Measurements from ENCODE around the gene PARD3B.

The PARD3B gene

DNA sequence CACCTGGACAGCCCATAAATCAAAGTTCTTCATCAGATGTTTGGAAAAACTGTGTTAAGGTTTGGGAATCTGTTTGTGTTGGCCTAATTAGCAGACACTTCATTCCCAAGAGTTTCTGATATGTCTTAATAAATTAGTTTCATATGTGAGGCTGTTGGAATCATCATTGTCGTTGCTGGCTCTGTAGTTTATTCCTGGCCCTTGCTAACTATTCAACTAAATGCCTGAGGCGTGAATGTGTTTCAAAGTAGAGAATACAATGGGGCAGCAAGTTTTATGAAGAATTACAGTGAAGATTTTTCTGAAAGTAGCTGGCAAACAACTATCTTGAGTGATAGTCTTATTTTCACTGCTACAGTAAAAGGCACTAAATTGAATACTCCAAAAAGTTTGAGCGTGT, 141.1 kb downstream of the PARD3B start:
- H3K9me3 ChIP-seq (ENCODE audit: control insufficient read depth, low read depth, low read length) = no peaks in the 10 kb centered on the region
- no peaks in the 10 kb centered on the region for H3K36me3 ChIP-seq (ENCODE audit: control insufficient read depth, low read depth, low read length)
- H3K27ac ChIP-seq (ENCODE audit: low read length) = no peak overlapping the region
- H3K4me3 ChIP-seq (ENCODE audit: low read length) = no peak overlapping the region
- no peaks in the 10 kb centered on the region for H3K27me3 ChIP-seq (ENCODE audit: control insufficient read depth, insufficient read depth, low read length)
- H3K9ac ChIP-seq (ENCODE audit: low read length) = no peak overlapping the region
- H3K4me1 ChIP-seq (ENCODE audit: control insufficient read depth, low read depth, low read length) = no peaks in the 10 kb centered on the region

DNA sequence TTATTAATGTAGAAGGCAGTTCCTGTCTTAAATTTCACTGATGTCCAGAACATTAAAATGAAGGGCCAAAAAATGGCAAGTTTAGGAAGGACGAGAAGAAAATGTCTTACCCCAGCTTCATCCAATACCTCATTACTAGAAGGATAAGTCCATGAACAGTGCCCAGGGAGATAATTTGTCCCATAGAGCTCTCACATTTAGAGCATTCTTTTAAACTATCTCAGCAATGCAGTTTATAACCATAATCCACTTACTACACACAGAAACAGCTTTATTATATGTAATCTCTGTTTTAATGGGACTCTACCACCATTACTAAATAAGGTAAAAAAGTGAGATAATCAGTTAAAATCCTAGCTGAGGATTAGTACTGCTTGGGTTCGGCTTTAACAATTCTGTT, 142.5 kb downstream of the PARD3B start:
- Histone ChIP-seq H3K36me3 (ENCODE audit: control insufficient read depth, low read depth, low read length) (no peaks in the 10 kb centered on the region), H3K9me3 (ENCODE audit: control insufficient read depth, low read depth, low read length) (no peaks in the 10 kb centered on the region), H3K9ac (ENCODE audit: low read length) (no peak overlapping the region), H3K4me1 (ENCODE audit: control insufficient read depth, low read depth, low read length) (no peaks in the 10 kb centered on the region), H3K27ac (ENCODE audit: low read length) (no peak overlapping the region), H3K4me3 (ENCODE audit: low read length) (no peak overlapping the region), H3K27me3 (ENCODE audit: control insufficient read depth, insufficient read depth, low read length) (no peaks in the 10 kb centered on the region)

DNA sequence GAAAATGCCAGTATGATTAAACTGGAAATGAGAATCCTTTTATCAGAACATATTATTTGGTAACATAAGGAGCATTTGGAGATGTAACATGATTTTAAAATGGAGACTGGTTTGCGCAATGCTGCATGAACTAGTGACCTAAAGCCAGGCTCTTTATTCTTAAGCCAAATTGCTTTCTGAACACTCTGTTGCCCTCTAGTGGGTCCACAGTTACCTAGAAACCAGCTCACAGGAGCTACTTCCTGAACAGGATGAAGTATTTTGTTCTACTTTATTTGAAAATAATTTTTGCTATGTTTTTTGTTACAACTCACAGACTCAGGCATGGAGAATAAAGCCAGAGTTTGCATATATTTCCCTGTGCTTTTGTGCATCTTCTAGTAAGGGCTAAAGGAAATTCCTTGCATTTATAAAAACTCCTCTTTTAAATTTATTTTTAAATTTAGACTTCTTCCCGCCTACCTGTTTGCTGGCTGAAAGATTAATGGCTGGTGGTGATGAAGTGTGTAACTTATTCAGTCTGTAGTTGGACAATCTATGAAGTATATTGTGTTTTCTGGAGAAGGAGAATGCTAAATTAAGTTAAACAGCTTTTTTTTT, 146.7 kb downstream of the PARD3B start:
- Histone ChIP-seq H3K27me3 (ENCODE audit: control insufficient read depth, insufficient read depth, low read length) (no peaks in the 10 kb centered on the region), H3K4me1 (ENCODE audit: control insufficient read depth, low read depth, low read length) (no peaks in the 10 kb centered on the region), H3K36me3 (ENCODE audit: control insufficient read depth, low read depth, low read length) (no peaks in the 10 kb centered on the region), H3K27ac (ENCODE audit: low read length) (no peak overlapping the region), H3K4me3 (ENCODE audit: low read length) (no peak overlapping the region), H3K9me3 (ENCODE audit: control insufficient read depth, low read depth, low read length) (no peaks in the 10 kb centered on the region), H3K9ac (ENCODE audit: low read length) (no peak overlapping the region)

DNA sequence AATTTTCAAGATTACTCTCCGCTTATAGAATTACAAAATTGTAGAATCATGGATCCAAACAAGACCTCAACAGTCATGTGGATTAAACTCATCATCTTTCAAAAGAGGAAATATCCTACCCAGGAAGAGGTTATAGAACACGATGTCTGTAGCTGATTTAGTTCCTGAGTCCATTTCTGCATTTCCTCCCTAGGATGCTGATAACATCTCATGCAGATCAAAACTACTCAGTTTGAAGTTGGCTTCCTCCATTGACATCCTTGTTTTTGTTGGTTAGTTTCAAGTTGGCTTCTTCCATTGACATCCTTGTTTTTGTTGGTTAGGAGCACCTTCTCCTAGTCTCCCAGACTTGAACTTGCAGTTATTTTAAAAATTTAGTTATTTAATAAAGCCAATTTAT, 147.5 kb downstream of the PARD3B start:
- Histone ChIP-seq H3K36me3 (ENCODE audit: control insufficient read depth, low read depth, low read length) (no peaks in the 10 kb centered on the region), H3K4me3 (ENCODE audit: low read length) (no peak overlapping the region), H3K9ac (ENCODE audit: low read length) (no peak overlapping the region), H3K9me3 (ENCODE audit: control insufficient read depth, low read depth, low read length) (no peaks in the 10 kb centered on the region), H3K4me1 (ENCODE audit: control insufficient read depth, low read depth, low read length) (no peaks in the 10 kb centered on the region), H3K27ac (ENCODE audit: low read length) (no peak overlapping the region), H3K27me3 (ENCODE audit: control insufficient read depth, insufficient read depth, low read length) (no peaks in the 10 kb centered on the region)

DNA sequence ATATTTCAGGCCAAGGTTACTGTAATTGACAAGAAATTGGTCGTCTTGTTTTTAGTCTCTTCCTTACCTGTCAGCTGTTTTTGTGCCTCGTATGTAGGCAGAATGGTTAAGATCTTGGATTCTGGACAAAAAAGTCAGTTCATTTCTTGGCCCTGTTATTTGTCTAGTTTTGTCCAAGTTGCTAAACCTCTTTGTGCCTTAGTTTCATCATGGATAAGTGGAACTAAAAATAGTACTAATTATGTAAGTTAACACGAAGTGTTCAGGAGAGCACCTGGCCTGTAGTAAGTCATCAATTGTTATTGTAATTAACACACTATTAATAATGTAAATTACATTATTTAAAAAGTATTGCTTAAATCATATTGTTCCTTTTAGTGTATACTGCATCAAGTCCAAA, 148.0 kb downstream of the PARD3B start:
- Histone ChIP-seq H3K4me3 (ENCODE audit: low read length) (no peak overlapping the region), H3K9me3 (ENCODE audit: control insufficient read depth, low read depth, low read length) (no peaks in the 10 kb centered on the region), H3K4me1 (ENCODE audit: control insufficient read depth, low read depth, low read length) (no peaks in the 10 kb centered on the region), H3K27ac (ENCODE audit: low read length) (no peak overlapping the region), H3K9ac (ENCODE audit: low read length) (no peak overlapping the region), H3K27me3 (ENCODE audit: control insufficient read depth, insufficient read depth, low read length) (no peaks in the 10 kb centered on the region), H3K36me3 (ENCODE audit: control insufficient read depth, low read depth, low read length) (no peaks in the 10 kb centered on the region)

DNA sequence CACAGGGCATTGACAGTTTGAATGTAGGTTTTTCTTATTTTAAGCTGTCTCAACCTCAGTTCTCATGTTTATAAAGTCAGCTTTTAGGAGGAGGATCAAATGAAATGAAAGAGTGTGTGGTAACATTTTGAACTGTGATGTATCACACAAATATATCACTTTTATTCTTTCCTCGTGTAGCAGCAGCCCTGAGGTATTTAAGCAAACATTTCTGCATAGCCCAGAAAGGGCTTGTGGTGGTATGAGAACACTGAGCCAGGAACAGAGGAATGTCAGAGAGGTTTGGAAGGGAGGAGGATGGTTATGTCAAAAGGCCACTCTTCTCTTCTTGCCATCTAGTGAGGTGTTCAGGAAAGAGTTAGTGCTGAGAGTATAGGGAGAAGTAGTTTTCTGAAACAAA, 150.2 kb downstream of the PARD3B start:
- H3K27me3 ChIP-seq (ENCODE audit: control insufficient read depth, insufficient read depth, low read length) = no peaks in the 10 kb centered on the region
- no peaks in the 10 kb centered on the region for H3K4me1 ChIP-seq (ENCODE audit: control insufficient read depth, low read depth, low read length)
- no peaks in the 10 kb centered on the region for H3K9me3 ChIP-seq (ENCODE audit: control insufficient read depth, low read depth, low read length)
- no peak overlapping the region for H3K4me3 ChIP-seq (ENCODE audit: low read length)
- H3K36me3 ChIP-seq (ENCODE audit: control insufficient read depth, low read depth, low read length) = no peaks in the 10 kb centered on the region
- H3K9ac ChIP-seq (ENCODE audit: low read length) = no peak overlapping the region
- no peak overlapping the region for H3K27ac ChIP-seq (ENCODE audit: low read length)

DNA sequence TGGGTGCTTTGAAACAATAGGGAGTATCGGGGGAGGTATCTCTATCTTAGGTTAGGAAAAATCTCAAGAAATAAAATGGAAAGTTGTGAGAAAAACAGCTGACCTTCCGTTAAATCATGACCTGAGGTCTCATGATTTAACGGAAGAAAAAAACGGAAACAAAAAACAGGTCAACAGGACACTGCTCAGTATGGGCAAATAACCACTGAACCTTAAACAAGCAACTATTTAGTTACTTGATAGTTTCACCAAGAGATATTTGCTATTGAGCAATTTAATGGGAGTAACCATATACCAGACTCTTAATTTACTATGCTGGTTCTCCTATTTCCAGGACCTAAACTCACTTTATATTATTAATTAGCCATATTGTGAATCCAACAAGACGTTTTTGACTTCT, 150.8 kb downstream of the PARD3B start:
- no peaks in the 10 kb centered on the region for H3K27me3 ChIP-seq (ENCODE audit: control insufficient read depth, insufficient read depth, low read length)
- H3K4me3 ChIP-seq (ENCODE audit: low read length) = no peak overlapping the region
- no peak overlapping the region for H3K27ac ChIP-seq (ENCODE audit: low read length)
- H3K9ac ChIP-seq (ENCODE audit: low read length) = no peak overlapping the region
- no peaks in the 10 kb centered on the region for H3K4me1 ChIP-seq (ENCODE audit: control insufficient read depth, low read depth, low read length)
- H3K9me3 ChIP-seq (ENCODE audit: control insufficient read depth, low read depth, low read length) = no peaks in the 10 kb centered on the region
- no peaks in the 10 kb centered on the region for H3K36me3 ChIP-seq (ENCODE audit: control insufficient read depth, low read depth, low read length)

DNA sequence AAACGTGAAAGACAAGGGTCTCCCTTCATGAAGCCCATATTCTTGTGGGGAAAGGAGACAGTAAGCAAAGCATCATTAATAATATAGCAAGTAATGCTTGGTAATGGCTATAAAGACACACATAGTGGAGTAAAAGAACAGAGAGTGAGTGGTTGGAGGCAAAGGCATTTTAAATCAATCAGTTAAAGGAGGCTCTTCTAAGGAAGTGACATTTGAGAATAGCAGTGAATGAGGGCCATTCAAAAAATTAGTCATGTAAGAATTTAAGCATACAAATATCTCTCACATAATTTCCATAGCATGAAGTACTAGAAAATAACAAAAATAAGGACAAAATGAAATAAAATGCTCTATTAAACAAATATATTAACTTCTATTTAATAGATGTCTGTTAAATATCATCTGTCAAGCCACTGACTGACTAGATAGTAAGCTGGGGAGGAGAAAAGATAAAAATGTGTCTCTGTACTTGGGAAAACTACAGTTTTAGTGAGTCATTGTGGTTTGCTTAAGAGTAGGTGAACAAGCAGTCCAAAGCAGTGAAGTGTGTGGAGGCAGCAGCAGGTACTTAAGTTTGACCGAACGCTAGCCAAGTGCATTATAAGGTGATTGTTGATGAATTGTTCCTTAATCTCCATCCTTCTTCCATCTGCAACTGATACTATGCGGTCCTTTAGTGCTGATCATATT, 160.1 kb downstream of the PARD3B start:
- Histone ChIP-seq H3K36me3 (ENCODE audit: control insufficient read depth, low read depth, low read length) (no peaks in the 10 kb centered on the region), H3K27ac (ENCODE audit: low read length) (no peak overlapping the region), H3K4me1 (ENCODE audit: control insufficient read depth, low read depth, low read length) (no peaks in the 10 kb centered on the region), H3K27me3 (ENCODE audit: control insufficient read depth, insufficient read depth, low read length) (no peaks in the 10 kb centered on the region), H3K9me3 (ENCODE audit: control insufficient read depth, low read depth, low read length) (no peaks in the 10 kb centered on the region), H3K9ac (ENCODE audit: low read length) (no peak overlapping the region), H3K4me3 (ENCODE audit: low read length) (no peak overlapping the region)

DNA sequence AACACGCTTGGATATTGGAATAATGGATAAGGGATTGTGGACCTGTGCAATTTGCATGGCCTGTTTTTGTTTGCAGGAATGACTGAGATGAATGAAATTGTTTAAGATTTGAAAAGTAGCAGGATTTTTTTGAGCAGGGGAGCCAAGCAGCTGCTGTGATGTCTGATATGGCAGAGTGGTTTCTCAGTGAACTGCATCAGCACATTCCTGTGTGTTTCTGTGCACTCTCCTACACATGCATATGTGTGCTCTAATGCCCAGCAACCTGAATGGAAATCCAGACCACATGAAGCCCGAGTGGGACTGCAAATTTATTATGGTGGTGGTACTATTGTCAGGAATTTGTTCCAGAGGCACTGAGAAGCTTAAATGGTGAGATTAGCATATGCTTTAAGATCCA, 161.7 kb downstream of the PARD3B start:
- no peaks in the 10 kb centered on the region for H3K36me3 ChIP-seq (ENCODE audit: control insufficient read depth, low read depth, low read length)
- H3K27me3 ChIP-seq (ENCODE audit: control insufficient read depth, insufficient read depth, low read length) = no peaks in the 10 kb centered on the region
- H3K4me1 ChIP-seq (ENCODE audit: control insufficient read depth, low read depth, low read length) = no peaks in the 10 kb centered on the region
- H3K9ac ChIP-seq (ENCODE audit: low read length) = no peak overlapping the region
- H3K4me3 ChIP-seq (ENCODE audit: low read length) = no peak overlapping the region
- H3K27ac ChIP-seq (ENCODE audit: low read length) = no peak overlapping the region
- no peaks in the 10 kb centered on the region for H3K9me3 ChIP-seq (ENCODE audit: control insufficient read depth, low read depth, low read length)

DNA sequence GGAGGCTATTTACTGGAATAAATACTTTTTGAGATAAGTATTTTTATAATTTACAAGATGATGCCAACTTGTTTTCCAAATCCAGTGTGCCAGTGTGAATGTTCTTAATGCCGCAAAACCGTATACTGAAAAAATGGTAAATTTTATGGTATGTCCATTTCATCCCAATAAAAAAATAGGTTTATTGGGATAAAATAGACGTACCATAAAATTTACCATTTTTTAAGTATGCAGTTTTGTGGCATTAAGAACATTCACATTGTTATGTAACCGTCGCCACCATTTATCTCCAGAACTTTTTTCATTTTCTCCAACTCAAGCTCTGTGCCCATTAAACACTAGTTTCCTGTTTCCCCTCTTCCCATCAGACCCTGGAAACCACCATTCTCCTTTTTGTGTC, 167.9 kb downstream of the PARD3B start:
- H3K27me3 ChIP-seq (ENCODE audit: control insufficient read depth, insufficient read depth, low read length) = no peaks in the 10 kb centered on the region
- H3K9ac ChIP-seq (ENCODE audit: low read length) = no peak overlapping the region
- H3K27ac ChIP-seq (ENCODE audit: low read length) = no peak overlapping the region
- no peak overlapping the region for H3K4me3 ChIP-seq (ENCODE audit: low read length)
- H3K36me3 ChIP-seq (ENCODE audit: control insufficient read depth, low read depth, low read length) = no peaks in the 10 kb centered on the region
- H3K9me3 ChIP-seq (ENCODE audit: control insufficient read depth, low read depth, low read length) = no peaks in the 10 kb centered on the region
- H3K4me1 ChIP-seq (ENCODE audit: control insufficient read depth, low read depth, low read length) = no peaks in the 10 kb centered on the region

DNA sequence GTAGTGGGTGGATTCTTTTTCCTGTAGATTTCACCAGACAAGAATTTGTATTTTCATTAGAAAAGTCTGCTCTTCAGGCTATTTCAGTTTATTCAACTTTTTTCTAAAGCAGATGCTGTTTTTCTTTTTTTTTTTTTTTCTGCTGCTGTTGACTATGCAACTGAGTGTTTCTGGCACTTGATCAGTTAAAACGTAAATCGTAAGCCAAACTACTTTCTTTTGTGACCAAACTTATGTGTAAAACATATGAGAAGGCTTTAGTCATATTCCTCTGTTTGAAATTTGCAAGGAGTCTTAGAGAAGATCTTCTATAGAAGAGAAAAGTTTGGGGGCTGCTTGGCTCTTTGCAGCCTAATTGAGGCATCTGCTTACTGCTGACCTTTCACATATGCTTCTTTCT, 170.1 kb downstream of the PARD3B start:
- H3K27me3 ChIP-seq (ENCODE audit: control insufficient read depth, insufficient read depth, low read length) = no peaks in the 10 kb centered on the region
- H3K9me3 ChIP-seq (ENCODE audit: control insufficient read depth, low read depth, low read length) = no peaks in the 10 kb centered on the region
- no peak overlapping the region for H3K9ac ChIP-seq (ENCODE audit: low read length)
- no peak overlapping the region for H3K4me3 ChIP-seq (ENCODE audit: low read length)
- no peaks in the 10 kb centered on the region for H3K4me1 ChIP-seq (ENCODE audit: control insufficient read depth, low read depth, low read length)
- H3K27ac ChIP-seq (ENCODE audit: low read length) = no peak overlapping the region
- H3K36me3 ChIP-seq (ENCODE audit: control insufficient read depth, low read depth, low read length) = no peaks in the 10 kb centered on the region

DNA sequence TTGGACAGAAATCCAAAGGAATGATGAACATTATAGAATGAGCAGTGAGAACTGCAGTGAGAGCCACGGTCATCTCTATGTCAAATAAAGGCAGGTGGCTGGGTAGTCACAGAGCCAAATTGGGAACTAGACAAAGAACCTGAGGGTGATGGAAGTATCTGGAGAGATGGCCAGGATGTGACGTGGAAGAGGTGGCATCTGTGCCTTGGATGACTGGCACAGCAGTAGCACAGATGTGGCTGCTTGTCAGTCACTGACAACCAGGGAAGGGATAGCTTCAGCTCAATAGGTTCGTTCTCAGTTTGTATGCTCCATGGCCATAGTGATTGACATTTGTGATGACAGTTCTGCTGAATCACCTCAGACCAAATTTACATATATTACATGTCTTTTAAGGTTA, 172.3 kb downstream of the PARD3B start:
- Histone ChIP-seq H3K4me1 (ENCODE audit: control insufficient read depth, low read depth, low read length) (no peaks in the 10 kb centered on the region), H3K27me3 (ENCODE audit: control insufficient read depth, insufficient read depth, low read length) (no peaks in the 10 kb centered on the region), H3K9me3 (ENCODE audit: control insufficient read depth, low read depth, low read length) (no peaks in the 10 kb centered on the region), H3K36me3 (ENCODE audit: control insufficient read depth, low read depth, low read length) (no peaks in the 10 kb centered on the region), H3K9ac (ENCODE audit: low read length) (no peak overlapping the region), H3K4me3 (ENCODE audit: low read length) (no peak overlapping the region), H3K27ac (ENCODE audit: low read length) (no peak overlapping the region)

Data from iPS-18a (cell line).